Heart left ventricle (tissue), 13 donors: ENCODE results near the gene WDR70.
"Not testable (repeated sequence)": the region's sequence is repeated elsewhere in the genome, so short reads cannot be mapped to it uniquely, and the experiment has no call there.

Experiments
- POLR2A ChIP-seq, 2 donors: fragments of 450-650 bp; IDR thresholded peaks; one replicate each; pipeline ENCODE4 v1.6.1; 2017; ENCODE audit warnings: antibody characterized with exemption in 2 of 2, mild to moderate bottlenecking in 2 of 2, moderate library complexity in 2 of 2
- TF ChIP-seq, protein P1 (sequence below), 12 donors: fragments of 200-600 bp; sonication (generic) in 4 of 12; IDR thresholded peaks; one replicate each; pipeline versions ENCODE4 v1.5.0 to v1.8.0; 2018 to 2022; ENCODE audit warnings: antibody characterized with exemption in 12 of 12, mild to moderate bottlenecking in 5 of 12
- donor health status: ischemic (EF 13 %, LVEDD 7.1; RV severe dilation, severe dysfunction).
- donor health status: DM: no; HTN: yes; CAD: no.
- donor health status: DM: no; HTN: no; CAD: no.
- donor health status: ischemic (EF 25% LVEDD 6.9; RV normal size, moderate dysfunction).
- donor health status: ischemic (EF 25% LVEDD 5.7; RV mildly dilated, moderate dysfunction).
- donor health status: ischemic (EF 35%, LVEDD 5.7; RV mildly dilated, moderate dysfunction).
- donor health status: nonischemic (EF 11% LVEDD 7.7; RV severe dilation, severe dysfunction).
- donor health status: DM: yes; HTN: yes; CAD: no.
- donor health status: PGD.
- donor health status: ischemic (EF 29% LVEDD 5.4; RV normal size, mild dysfunction).
- donor health status: nonischemic (EF 23%, LVEDD 6.1; RV moderate dilation, normal function).

DNA sequence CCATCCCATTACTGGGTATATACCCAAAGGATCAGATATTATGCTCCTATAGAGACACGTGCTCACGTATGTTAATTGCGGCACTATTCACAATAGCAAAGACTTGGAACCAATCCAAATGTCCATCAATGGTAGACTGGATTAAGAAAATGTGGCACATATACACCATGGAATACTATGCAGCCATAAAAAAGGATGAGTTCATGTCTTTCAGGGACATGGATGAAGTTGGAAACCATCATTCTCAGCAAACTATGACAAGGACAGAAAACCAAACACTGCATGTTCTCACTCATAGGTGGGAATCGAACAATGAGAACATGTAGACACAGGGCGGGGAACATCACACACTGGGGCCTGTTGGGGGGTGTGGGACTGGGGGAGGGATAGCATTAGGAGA lies 315.2 kb downstream of the WDR70 start:
- TF ChIP-seq POLR2A (IDR thresholded peaks at IDR 0.05), result not testable (repeated sequence)
- TF ChIP-seq, protein P1, sequence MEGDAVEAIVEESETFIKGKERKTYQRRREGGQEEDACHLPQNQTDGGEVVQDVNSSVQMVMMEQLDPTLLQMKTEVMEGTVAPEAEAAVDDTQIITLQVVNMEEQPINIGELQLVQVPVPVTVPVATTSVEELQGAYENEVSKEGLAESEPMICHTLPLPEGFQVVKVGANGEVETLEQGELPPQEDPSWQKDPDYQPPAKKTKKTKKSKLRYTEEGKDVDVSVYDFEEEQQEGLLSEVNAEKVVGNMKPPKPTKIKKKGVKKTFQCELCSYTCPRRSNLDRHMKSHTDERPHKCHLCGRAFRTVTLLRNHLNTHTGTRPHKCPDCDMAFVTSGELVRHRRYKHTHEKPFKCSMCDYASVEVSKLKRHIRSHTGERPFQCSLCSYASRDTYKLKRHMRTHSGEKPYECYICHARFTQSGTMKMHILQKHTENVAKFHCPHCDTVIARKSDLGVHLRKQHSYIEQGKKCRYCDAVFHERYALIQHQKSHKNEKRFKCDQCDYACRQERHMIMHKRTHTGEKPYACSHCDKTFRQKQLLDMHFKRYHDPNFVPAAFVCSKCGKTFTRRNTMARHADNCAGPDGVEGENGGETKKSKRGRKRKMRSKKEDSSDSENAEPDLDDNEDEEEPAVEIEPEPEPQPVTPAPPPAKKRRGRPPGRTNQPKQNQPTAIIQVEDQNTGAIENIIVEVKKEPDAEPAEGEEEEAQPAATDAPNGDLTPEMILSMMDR (IDR thresholded peaks at IDR 0.05), result not testable (repeated sequence)
